ENCODE results near the gene FAM161A. TPM values are rescaled to one million over a fixed set of nuclear protein-coding genes. Genes with fewer than 3 reads are reported as not detected.
A peak's percentile ranks its signal among the peaks of the same experiment; 100 is the strongest.

Gene FAM161A
- total RNA-seq, 1 experiment from 2014 or later: 12.8 TPM

GRCh38 chr2:61793389-61793836 lies 60.4 kb downstream of the FAM161A start:
- no peak overlapping the region for H3K27ac ChIP-seq (ENCODE audit: low read depth, low read length, poor library complexity, severe bottlenecking)
- CTCF ChIA-PET: no interaction called here
- intact Hi-C loops (cut with micrococcal nuclease; ENCODE audit: unreplicated experiment): no loop called here
- no peaks in the 10 kb centered on the region for H3K36me3 ChIP-seq (ENCODE audit: insufficient read depth, low read length, poor library complexity, severe bottlenecking)
- peak; percentile 58 for TF ChIP-seq CTCF (conservative IDR thresholded peaks at IDR 0.05; ENCODE audit: low read depth, low read length)
- no peak for TF ChIP-seq EZH2 (IDR thresholded peaks at IDR 0.05; ENCODE audit: borderline replicate concordance, low read depth, low read length, poor library complexity, severe bottlenecking)
- no peaks in the 10 kb centered on the region for H3K4me1 ChIP-seq (ENCODE audit: insufficient read depth, low read length, poor library complexity, severe bottlenecking)
- H3K27me3 ChIP-seq (replicated peaks; ENCODE audit: insufficient read depth, low read depth, low read length, poor library complexity): no peaks in the 10 kb centered on the region
- DNase-seq (ENCODE audit: low spot score): peak; percentile 68
- no peak overlapping the region for H3K4me3 ChIP-seq (ENCODE audit: low read depth, low read length, poor library complexity, severe bottlenecking)
- no TSS peak for BruUV-seq (replicated peaks)
- no peaks in the 10 kb centered on the region for H3K9me3 ChIP-seq (ENCODE audit: low read depth, low read length, poor library complexity, severe bottlenecking)
- POLR2A ChIA-PET (ENCODE audit: low non-redundant PET): no interaction called here

GRCh38 chr2:61792355-61792890 lies 61.4 kb downstream of the FAM161A start:
- CTCF ChIA-PET: no interaction called here
- no TSS peak for BruUV-seq (replicated peaks)
- no peaks in the 10 kb centered on the region for H3K9me3 ChIP-seq (ENCODE audit: low read depth, low read length, poor library complexity, severe bottlenecking)

GRCh38 chr2:61789807-61790602 lies 63.9 kb downstream of the FAM161A start:
- H3K27me3 ChIP-seq (replicated peaks; ENCODE audit: insufficient read depth, low read depth, low read length, poor library complexity): no peaks in the 10 kb centered on the region
- intact Hi-C loops (cut with micrococcal nuclease; ENCODE audit: unreplicated experiment): no loop called here
- no peak for TF ChIP-seq CTCF (conservative IDR thresholded peaks at IDR 0.05; ENCODE audit: low read depth, low read length)
- TF ChIP-seq EZH2 (IDR thresholded peaks at IDR 0.05; ENCODE audit: borderline replicate concordance, low read depth, low read length, poor library complexity, severe bottlenecking): no peak
- no peaks in the 10 kb centered on the region for H3K36me3 ChIP-seq (ENCODE audit: insufficient read depth, low read length, poor library complexity, severe bottlenecking)
- BruUV-seq (replicated peaks): no TSS peak
- H3K4me3 ChIP-seq (ENCODE audit: low read depth, low read length, poor library complexity, severe bottlenecking): no peak overlapping the region
- no peaks in the 10 kb centered on the region for H3K9me3 ChIP-seq (ENCODE audit: low read depth, low read length, poor library complexity, severe bottlenecking)
- CTCF ChIA-PET: no interaction called here
- H3K4me1 ChIP-seq (ENCODE audit: insufficient read depth, low read length, poor library complexity, severe bottlenecking): no peaks in the 10 kb centered on the region
- no peak for DNase-seq (ENCODE audit: low spot score)
- POLR2A ChIA-PET (ENCODE audit: low non-redundant PET): no interaction called here
- no peak overlapping the region for H3K27ac ChIP-seq (ENCODE audit: low read depth, low read length, poor library complexity, severe bottlenecking)

More at GRCh38 chr2:61792355-61792890, 61.4 kb downstream of the FAM161A start:
- POLR2A ChIA-PET (ENCODE audit: low non-redundant PET): no interaction called here
- TF ChIP-seq EZH2 (IDR thresholded peaks at IDR 0.05; ENCODE audit: borderline replicate concordance, low read depth, low read length, poor library complexity, severe bottlenecking): no peak
- TF ChIP-seq CTCF (conservative IDR thresholded peaks at IDR 0.05; ENCODE audit: low read depth, low read length): no peak
- intact Hi-C loops (cut with micrococcal nuclease; ENCODE audit: unreplicated experiment): no loop called here
- no peaks in the 10 kb centered on the region for H3K4me1 ChIP-seq (ENCODE audit: insufficient read depth, low read length, poor library complexity, severe bottlenecking)
- H3K36me3 ChIP-seq (ENCODE audit: insufficient read depth, low read length, poor library complexity, severe bottlenecking): no peaks in the 10 kb centered on the region
- H3K27me3 ChIP-seq (replicated peaks; ENCODE audit: insufficient read depth, low read depth, low read length, poor library complexity): no peaks in the 10 kb centered on the region
- H3K4me3 ChIP-seq (ENCODE audit: low read depth, low read length, poor library complexity, severe bottlenecking): no peak overlapping the region
- H3K27ac ChIP-seq (ENCODE audit: low read depth, low read length, poor library complexity, severe bottlenecking): no peak overlapping the region
- DNase-seq (ENCODE audit: low spot score): no peak
